ENCODE data around the gene FILIP1L.
A peak's percentile ranks its signal among the peaks of the same experiment; 100 is the strongest.
"Not testable (repeated sequence)": the region's sequence is repeated elsewhere in the genome, so short reads cannot be mapped to it uniquely, and the experiment has no call there.

The FILIP1L gene

GRCh38 chr3:100099621-100100020, 14.7 kb downstream of the FILIP1L start:
- Histone ChIP-seq H3K27me3 (ENCODE audit: control insufficient read depth, insufficient read depth, low read length) (no peaks in the 10 kb centered on the region), H3K4me1 (ENCODE audit: control insufficient read depth, insufficient read depth, low read length) (no peaks in the 10 kb centered on the region), H3K27ac (ENCODE audit: low read length) (no peak overlapping the region), H3K4me3 (ENCODE audit: low read length) (no peak overlapping the region), H3K36me3 (ENCODE audit: control insufficient read depth, insufficient read depth, low read length) (no peaks in the 10 kb centered on the region), H3K9me3 (ENCODE audit: control insufficient read depth, insufficient read depth, low read length) (no peaks in the 10 kb centered on the region)
- WGBS (ENCODE audit: insufficient coverage, insufficient read length), result no CpG with 5 or more reads among the region's 2 CpGs
- DNase-seq (ENCODE audit: low read depth, low spot score), result no peak

- H3K36me3 ChIP-seq (ENCODE audit: control insufficient read depth, insufficient read depth, low read length), result no peaks in the 10 kb centered on the region
- H3K9me3 ChIP-seq (ENCODE audit: control insufficient read depth, insufficient read depth, low read length), result no peaks in the 10 kb centered on the region
- H3K4me1 ChIP-seq (ENCODE audit: control insufficient read depth, insufficient read depth, low read length), result no peaks in the 10 kb centered on the region
- no peak for DNase-seq (ENCODE audit: low read depth, low spot score)
- H3K27ac ChIP-seq (ENCODE audit: low read length), result no peak overlapping the region
- no peaks in the 10 kb centered on the region for H3K27me3 ChIP-seq (ENCODE audit: control insufficient read depth, insufficient read depth, low read length)
- no peak overlapping the region for H3K4me3 ChIP-seq (ENCODE audit: low read length)
Observed at GRCh38 chr3:100098784-100099070, 15.6 kb downstream of the FILIP1L start.

DNA sequence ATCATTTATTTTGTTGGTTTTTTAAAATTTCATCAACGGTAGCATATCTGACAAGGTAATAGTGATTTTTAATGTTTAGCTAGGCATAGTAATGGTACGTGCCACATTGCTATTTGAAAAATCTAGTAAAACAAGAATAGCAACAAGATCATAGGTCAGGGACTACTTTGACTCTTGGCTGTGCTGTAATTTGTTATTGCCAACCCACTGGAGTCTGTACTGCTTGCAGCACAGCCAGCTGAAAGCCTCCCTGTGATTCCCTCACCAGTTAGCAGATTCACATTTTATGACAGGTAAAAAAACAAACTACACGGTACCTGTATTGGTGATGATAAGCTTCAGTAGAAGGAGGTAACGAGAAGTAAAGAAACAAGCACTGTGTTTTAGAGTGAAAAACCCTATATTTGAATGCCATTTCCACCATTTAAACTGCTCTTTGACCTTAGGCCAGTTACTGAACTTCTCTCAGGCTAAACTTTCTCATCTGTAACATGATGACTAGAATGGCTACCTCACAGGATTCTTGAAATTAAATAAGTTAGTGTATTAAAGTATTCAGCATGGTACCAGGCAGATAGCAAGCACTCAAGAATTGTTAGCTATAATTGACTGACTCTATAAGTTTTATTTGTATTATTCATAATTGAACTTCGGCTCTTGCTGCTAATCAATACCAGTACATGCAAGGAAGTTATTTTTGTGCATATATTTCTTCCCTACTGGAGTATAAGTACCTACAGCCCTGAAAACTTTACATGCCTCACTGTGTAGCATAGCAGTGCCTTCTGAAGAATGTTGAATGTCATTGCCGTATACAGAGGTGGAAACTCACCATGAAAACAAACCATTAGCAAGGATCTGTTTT, 16.1 kb downstream of the FILIP1L start:
- Histone ChIP-seq H3K4me1 (ENCODE audit: control insufficient read depth, insufficient read depth, low read length) (no peaks in the 10 kb centered on the region), H3K27ac (ENCODE audit: low read length) (no peak overlapping the region), H3K4me3 (ENCODE audit: low read length) (no peak overlapping the region), H3K27me3 (ENCODE audit: control insufficient read depth, insufficient read depth, low read length) (no peaks in the 10 kb centered on the region), H3K9me3 (ENCODE audit: control insufficient read depth, insufficient read depth, low read length) (no peaks in the 10 kb centered on the region), H3K36me3 (ENCODE audit: control insufficient read depth, insufficient read depth, low read length) (no peaks in the 10 kb centered on the region)
- no CpG with 5 or more reads among the region's 6 CpGs for WGBS (ENCODE audit: insufficient coverage, insufficient read length)
- DNase-seq (ENCODE audit: low read depth, low spot score), result no peak

DNA sequence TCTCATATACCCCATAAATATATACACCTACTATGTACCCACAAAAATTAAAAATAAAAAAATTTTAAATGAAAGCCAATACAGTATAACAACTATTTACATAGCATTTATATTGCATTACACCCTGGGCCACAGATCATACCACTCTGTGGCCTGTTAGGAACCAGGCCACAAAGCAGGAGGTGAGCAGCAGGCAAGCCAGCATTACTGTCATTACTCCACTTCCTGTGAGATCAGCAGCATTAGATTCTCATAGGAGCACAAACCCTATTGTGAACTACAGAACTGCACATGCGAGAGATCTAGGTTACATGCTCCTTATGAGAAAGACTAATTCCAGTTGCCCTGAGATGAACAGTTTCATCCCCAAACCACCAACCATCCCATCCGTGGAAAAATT, 17.4 kb downstream of the FILIP1L start:
- Histone ChIP-seq H3K9me3 (ENCODE audit: control insufficient read depth, insufficient read depth, low read length) (no peaks in the 10 kb centered on the region), H3K27me3 (ENCODE audit: control insufficient read depth, insufficient read depth, low read length) (no peaks in the 10 kb centered on the region), H3K4me3 (ENCODE audit: low read length) (no peak overlapping the region), H3K36me3 (ENCODE audit: control insufficient read depth, insufficient read depth, low read length) (no peaks in the 10 kb centered on the region), H3K4me1 (ENCODE audit: control insufficient read depth, insufficient read depth, low read length) (no peaks in the 10 kb centered on the region), H3K27ac (ENCODE audit: low read length) (no peak overlapping the region)
- DNase-seq (ENCODE audit: low read depth, low spot score), result no peak
- WGBS (ENCODE audit: insufficient coverage, insufficient read length), result no CpG with 5 or more reads among the region's 2 CpGs

DNA sequence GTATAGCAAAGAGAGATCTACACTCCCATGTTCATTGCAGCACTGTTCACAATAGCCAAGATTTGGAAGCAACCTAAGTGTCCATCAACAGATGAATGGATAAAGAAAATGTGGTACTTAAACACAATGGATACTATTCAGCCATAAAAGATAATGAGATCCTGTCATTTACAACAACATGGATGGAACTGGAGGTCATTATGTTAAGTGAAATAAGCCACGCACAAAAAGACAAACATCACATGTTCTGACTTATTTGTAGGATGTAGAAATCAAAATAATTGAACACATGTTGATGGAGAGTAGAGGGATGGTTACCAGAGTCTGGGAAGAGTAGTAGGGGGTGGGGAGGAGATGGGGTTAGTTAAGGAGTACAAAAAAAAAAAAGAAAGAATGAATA, 18.0 kb downstream of the FILIP1L start:
- H3K4me1 ChIP-seq (ENCODE audit: control insufficient read depth, insufficient read depth, low read length); H3K36me3 ChIP-seq (ENCODE audit: control insufficient read depth, insufficient read depth, low read length); H3K27ac ChIP-seq (ENCODE audit: low read length); DNase-seq (ENCODE audit: low read depth, low spot score); H3K9me3 ChIP-seq (ENCODE audit: control insufficient read depth, insufficient read depth, low read length); H3K4me3 ChIP-seq (ENCODE audit: low read length); H3K27me3 ChIP-seq (ENCODE audit: control insufficient read depth, insufficient read depth, low read length): not testable (repeated sequence)
- WGBS (ENCODE audit: insufficient coverage, insufficient read length), result no CpG with 5 or more reads among the region's 1 CpG

DNA sequence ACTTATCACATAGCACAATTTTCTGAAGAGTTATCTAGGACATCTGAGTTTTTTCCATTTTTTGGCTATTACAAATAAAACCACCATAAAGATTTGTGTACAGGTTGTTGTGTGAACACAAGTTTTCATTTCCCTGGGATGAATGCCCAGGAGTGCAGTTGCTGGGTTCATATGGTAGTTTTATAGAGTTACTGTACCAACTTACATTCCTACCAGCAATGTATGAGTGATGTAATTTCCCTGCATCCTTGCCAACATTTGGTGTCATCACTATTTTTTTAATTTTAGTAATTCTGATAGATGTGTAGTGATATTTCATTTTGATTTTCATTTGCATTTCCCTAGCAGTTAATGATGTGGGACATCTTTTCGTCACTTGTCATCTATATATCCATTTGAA, 20.5 kb downstream of the FILIP1L start:
- Histone ChIP-seq H3K9me3 (ENCODE audit: control insufficient read depth, insufficient read depth, low read length) (no peaks in the 10 kb centered on the region), H3K36me3 (ENCODE audit: control insufficient read depth, insufficient read depth, low read length) (no peaks in the 10 kb centered on the region), H3K4me1 (ENCODE audit: control insufficient read depth, insufficient read depth, low read length) (peaks cover 2% of the 10 kb centered on the region; the same call in 1 of the 2 replicates), H3K4me3 (ENCODE audit: low read length) (no peak overlapping the region), H3K27me3 (ENCODE audit: control insufficient read depth, insufficient read depth, low read length) (no peaks in the 10 kb centered on the region), H3K27ac (ENCODE audit: low read length) (no peak overlapping the region)
- WGBS (ENCODE audit: insufficient coverage, insufficient read length), result no CpG with 5 or more reads among the region's 1 CpG
- no peak for DNase-seq (ENCODE audit: low read depth, low spot score)

GRCh38 chr3:100090669-100091005, 23.7 kb downstream of the FILIP1L start:
- Histone ChIP-seq H3K4me1 (ENCODE audit: control insufficient read depth, insufficient read depth, low read length) (peaks cover 2% of the 10 kb centered on the region; the same call in 1 of the 2 replicates), H3K27ac (ENCODE audit: low read length) (no peak overlapping the region)
- DNase-seq (ENCODE audit: low read depth, low spot score), result no peak

GRCh38 chr3:100089812-100090668, 24.3 kb downstream of the FILIP1L start:
- no peak overlapping the region for H3K27ac ChIP-seq (ENCODE audit: low read length)
- H3K36me3 ChIP-seq (ENCODE audit: control insufficient read depth, insufficient read depth, low read length), result no peaks in the 10 kb centered on the region
- DNase-seq (ENCODE audit: low read depth, low spot score), result peak; percentile 29
- H3K4me3 ChIP-seq (ENCODE audit: low read length), result no peak overlapping the region
- no peaks in the 10 kb centered on the region for H3K9me3 ChIP-seq (ENCODE audit: control insufficient read depth, insufficient read depth, low read length)
- no CpG with 5 or more reads among the region's 7 CpGs for WGBS (ENCODE audit: insufficient coverage, insufficient read length)
- H3K27me3 ChIP-seq (ENCODE audit: control insufficient read depth, insufficient read depth, low read length), result no peaks in the 10 kb centered on the region
- H3K4me1 ChIP-seq (ENCODE audit: control insufficient read depth, insufficient read depth, low read length), result peaks cover 2% of the 10 kb centered on the region; the same call in 1 of the 2 replicates

More at GRCh38 chr3:100090669-100091005, 23.7 kb downstream of the FILIP1L start:
- Histone ChIP-seq H3K27me3 (ENCODE audit: control insufficient read depth, insufficient read depth, low read length) (no peaks in the 10 kb centered on the region), H3K4me3 (ENCODE audit: low read length) (no peak overlapping the region), H3K36me3 (ENCODE audit: control insufficient read depth, insufficient read depth, low read length) (no peaks in the 10 kb centered on the region), H3K9me3 (ENCODE audit: control insufficient read depth, insufficient read depth, low read length) (no peaks in the 10 kb centered on the region)

DNA sequence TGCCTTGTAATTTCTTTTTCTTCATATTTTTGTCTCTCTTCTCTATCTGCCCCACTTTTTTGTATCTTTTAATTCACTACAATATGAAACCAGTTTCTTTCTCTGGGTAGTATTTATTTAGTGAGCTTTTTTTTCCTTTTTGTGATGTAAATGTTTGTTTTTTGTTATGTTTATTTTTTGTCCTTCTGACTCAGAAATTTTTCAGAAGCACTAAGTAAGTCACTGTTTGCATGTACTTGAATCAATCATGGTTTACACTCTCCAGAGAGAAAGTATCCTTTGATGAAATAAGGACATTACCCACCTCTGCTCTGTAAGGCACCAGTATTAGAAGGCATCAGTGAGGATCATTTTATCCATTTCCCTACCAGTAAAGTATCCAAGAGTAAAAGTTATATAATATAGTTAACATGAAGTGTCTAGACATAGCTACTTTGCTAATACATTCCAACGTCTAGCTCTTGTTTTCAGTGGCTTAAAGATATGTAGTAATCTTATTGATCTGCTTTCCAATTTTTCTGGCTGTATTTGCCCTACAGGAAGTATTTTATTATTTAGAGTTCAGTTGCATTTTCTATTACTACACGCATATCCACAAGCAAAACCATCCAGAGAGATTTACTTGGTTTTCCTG, 25.4 kb downstream of the FILIP1L start:
- no peaks in the 10 kb centered on the region for H3K9me3 ChIP-seq (ENCODE audit: control insufficient read depth, insufficient read depth, low read length)
- H3K27me3 ChIP-seq (ENCODE audit: control insufficient read depth, insufficient read depth, low read length), result no peaks in the 10 kb centered on the region
- H3K27ac ChIP-seq (ENCODE audit: low read length), result no peak overlapping the region
- no peaks in the 10 kb centered on the region for H3K36me3 ChIP-seq (ENCODE audit: control insufficient read depth, insufficient read depth, low read length)
- no peak for DNase-seq (ENCODE audit: low read depth, low spot score)
- no peak overlapping the region for H3K4me3 ChIP-seq (ENCODE audit: low read length)
- H3K4me1 ChIP-seq (ENCODE audit: control insufficient read depth, insufficient read depth, low read length), result peaks cover 2% of the 10 kb centered on the region; the same call in 1 of the 2 replicates
- WGBS (ENCODE audit: insufficient coverage, insufficient read length), result no CpG with 5 or more reads among the region's 2 CpGs

GRCh38 chr3:100087198-100087597, 27.1 kb downstream of the FILIP1L start:
- no peak overlapping the region for H3K27ac ChIP-seq (ENCODE audit: low read length)

More at GRCh38 chr3:100087198-100087597, 27.1 kb downstream of the FILIP1L start:
- no peak for DNase-seq (ENCODE audit: low read depth, low spot score)
- no peaks in the 10 kb centered on the region for H3K9me3 ChIP-seq (ENCODE audit: control insufficient read depth, insufficient read depth, low read length)
- no peak overlapping the region for H3K4me3 ChIP-seq (ENCODE audit: low read length)
- H3K36me3 ChIP-seq (ENCODE audit: control insufficient read depth, insufficient read depth, low read length), result no peaks in the 10 kb centered on the region
- peaks cover 2% of the 10 kb centered on the region; the same call in 1 of the 2 replicates for H3K4me1 ChIP-seq (ENCODE audit: control insufficient read depth, insufficient read depth, low read length)
- H3K27me3 ChIP-seq (ENCODE audit: control insufficient read depth, insufficient read depth, low read length), result no peaks in the 10 kb centered on the region

All from iPS DF 6.9 (cell line).